Measurements from ENCODE around the gene MAGI1.

Gene MAGI1

GRCh38 chr3:65334045-65334665 is 704.6 kb downstream of the MAGI1 start:
- DNase-seq: no peak

DNA sequence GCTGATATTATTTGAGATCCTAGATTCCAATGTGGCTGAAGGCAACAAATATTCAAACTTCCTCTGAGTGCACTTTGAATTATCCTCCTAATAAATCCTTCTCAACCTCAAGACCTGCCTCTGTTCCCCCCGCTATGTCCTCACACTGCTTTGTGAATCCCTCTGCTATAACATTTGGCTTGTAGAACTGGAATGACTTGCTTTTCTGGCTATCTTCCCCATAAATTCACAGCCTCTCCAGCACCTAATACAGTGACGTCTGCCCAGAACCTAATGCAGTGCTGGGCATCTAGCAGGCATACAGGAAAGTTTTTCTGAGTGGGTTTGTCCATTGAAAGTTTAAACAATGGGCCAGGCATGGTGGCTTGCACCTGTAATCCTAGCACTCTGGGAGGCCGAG is 707.0 kb downstream of the MAGI1 start:
- DNase-seq: no peak

- DNase-seq: no peak
These were observed 708.6 kb downstream of the MAGI1 start for GRCh38 chr3:65330072-65330471.

GRCh38 chr3:65328148-65328547 is 710.6 kb downstream of the MAGI1 start:
- DNase-seq: no peak

DNA sequence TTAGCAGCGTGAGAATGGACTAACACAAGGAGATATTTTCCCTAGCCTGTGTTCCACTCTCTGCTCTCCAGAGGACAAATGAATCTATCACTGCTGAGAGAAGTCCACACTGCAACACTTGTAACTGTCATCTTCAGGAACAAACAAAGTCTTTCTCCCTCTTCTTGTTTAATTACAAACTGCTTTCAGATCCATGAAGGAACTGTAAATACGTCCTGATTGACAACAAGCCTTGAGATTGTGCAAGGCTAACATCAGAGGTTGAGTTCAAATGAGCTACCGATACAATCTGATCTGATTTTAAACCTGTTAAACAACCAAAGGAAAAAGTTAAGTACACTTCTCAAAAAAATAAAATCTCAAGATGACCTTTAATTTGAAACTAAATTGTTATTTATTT is 712.1 kb downstream of the MAGI1 start:
- DNase-seq: no peak

DNA sequence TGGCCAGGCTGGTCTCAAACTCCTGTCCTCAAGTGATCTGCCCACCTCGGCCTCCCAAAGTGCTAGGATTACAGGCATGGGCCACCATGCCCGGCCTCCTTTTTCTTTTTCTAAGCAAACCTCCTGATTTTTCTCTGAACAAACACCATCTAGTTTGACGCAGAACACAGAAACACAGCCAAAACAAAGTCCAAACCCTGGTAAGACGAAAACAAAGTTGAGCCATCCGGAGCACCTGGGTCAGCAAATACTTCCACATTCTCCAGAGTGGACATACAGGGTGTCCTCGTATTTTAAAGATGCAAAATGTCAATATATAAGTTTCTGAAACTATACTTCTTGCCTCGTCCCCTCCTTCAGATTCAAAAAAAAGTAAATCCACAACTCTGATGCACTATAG is 715.8 kb downstream of the MAGI1 start:
- DNase-seq: no peak

- DNase-seq: no peak
These were observed 720.5 kb downstream of the MAGI1 start for GRCh38 chr3:65318231-65318630.

- DNase-seq: no peak
These were observed 723.8 kb downstream of the MAGI1 start for GRCh38 chr3:65314916-65315315.

DNA sequence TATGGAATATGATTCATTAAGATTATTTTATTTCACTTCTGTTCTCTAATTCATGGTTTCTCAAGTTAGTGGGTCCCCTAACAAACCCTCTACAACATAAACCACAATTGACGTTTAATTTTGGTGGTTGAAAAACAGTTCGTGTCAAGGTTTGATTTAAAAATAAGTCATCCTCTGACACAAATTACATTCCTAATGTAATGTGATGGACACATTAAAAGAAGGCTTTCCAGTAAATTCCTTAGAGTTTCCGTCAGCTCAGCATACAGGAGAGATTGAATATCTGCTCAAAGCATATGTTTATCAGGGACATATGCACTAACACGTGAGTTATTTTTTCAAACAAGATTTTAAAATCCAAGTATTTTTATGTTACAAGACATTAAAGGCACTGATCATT is 724.4 kb downstream of the MAGI1 start:
- no peak for DNase-seq

- no peak for DNase-seq
These were observed 725.1 kb downstream of the MAGI1 start for GRCh38 chr3:65313666-65314065.

GRCh38 chr3:65305836-65306235 is 732.9 kb downstream of the MAGI1 start:
- no peak for DNase-seq

Measured in NCI-H1105 treated with DMSO at 0.1 percent for 48 hours (cell line).